HepG2 (cell line): ENCODE data around the gene ANG. TPM values are rescaled to one million over a fixed set of nuclear protein-coding genes. Genes with fewer than 3 reads are reported as not detected.

Experiments used
- ARID5B ChIP-seq: IDR thresholded peaks from 2 replicates; pipeline ENCODE4 v1.4.0; 2020; ENCODE audit warnings: mild to moderate bottlenecking, missing genetic modification reagents
- BHLHE40 ChIP-seq: IDR thresholded peaks from 2 replicates; pipeline ENCODE4 v1.6.1; 2011; ENCODE audit warnings: low read length, improper control_type of control experiment
- DPF2 ChIP-seq: sonication (generic); formaldehyde crosslinking; IDR thresholded peaks from 2 replicates; pipeline ENCODE4 v1.4.0; 2020; ENCODE audit warnings: mild to moderate bottlenecking, low read depth, missing genetic modification reagents, borderline replicate concordance
- EP300 ChIP-seq, 3 experiments: sonication (generic) in 1 of 3; formaldehyde crosslinking in 1 of 3; IDR thresholded peaks; 2 replicates each; pipeline versions ENCODE4 v1.5.1 to v1.6.1; 2011 to 2020; ENCODE audit warnings: low read depth in 2 of 3, low read length in 2 of 3, borderline replicate concordance in 1 of 3, improper control_type of control experiment in 1 of 3, mild to moderate bottlenecking in 1 of 3, missing genetic modification reagents in 1 of 3, moderate library complexity in 1 of 3
- ETV6 ChIP-seq: sonication (generic); formaldehyde crosslinking; conservative IDR thresholded peaks from 2 replicates; pipeline ENCODE4 v1.4.0; 2020; ENCODE audit warnings: missing genetic modification reagents
- FOXJ3 ChIP-seq: sonication (generic); formaldehyde crosslinking; IDR thresholded peaks from 2 replicates; pipeline ENCODE4 v1.4.0; 2020; ENCODE audit warnings: missing genetic modification reagents, mild to moderate bottlenecking, borderline replicate concordance
- HOXA5 ChIP-seq: sonication (generic); formaldehyde crosslinking; IDR thresholded peaks from 2 replicates; pipeline ENCODE4 v1.4.0; 2020; ENCODE audit warnings: missing genetic modification reagents
- NONO ChIP-seq, 2 experiments: fragments of 450-650 bp in 1 of 2; sonication (generic) in 1 of 2; formaldehyde crosslinking in 1 of 2; IDR thresholded peaks in 1 of 2; conservative IDR thresholded peaks in 1 of 2; 2 replicates each; pipeline versions ENCODE4 v1.6.1 to v1.8.0; 2017 to 2022; ENCODE audit warnings: mild to moderate bottlenecking in 1 of 2, missing genetic modification reagents in 1 of 2, moderate library complexity in 1 of 2
- POLR2AphosphoS5 ChIP-seq: IDR thresholded peaks from 2 replicates; pipeline ENCODE4 v1.6.1; 2012; ENCODE audit warnings: low read depth, low read length
- SALL1 ChIP-seq: sonication (generic); formaldehyde crosslinking; IDR thresholded peaks from 2 replicates; pipeline ENCODE4 v1.8.0; 2022; ENCODE audit warnings: mild to moderate bottlenecking, missing genetic modification reagents
- ZBTB21 ChIP-seq: sonication (generic); formaldehyde crosslinking; IDR thresholded peaks from 2 replicates; pipeline ENCODE4 v1.4.0; 2020; ENCODE audit warnings: missing genetic modification reagents
- ZBTB4 ChIP-seq: sonication (generic); formaldehyde crosslinking; IDR thresholded peaks from 2 replicates; pipeline ENCODE4 v1.4.0; 2020; ENCODE audit warnings: missing genetic modification reagents, mild to moderate bottlenecking, borderline replicate concordance
- ZBTB43 ChIP-seq: sonication (generic); formaldehyde crosslinking; conservative IDR thresholded peaks from 2 replicates; pipeline ENCODE4 v1.4.0; 2020; ENCODE audit warnings: missing genetic modification reagents
- ZC3H13 ChIP-seq: sonication (generic); formaldehyde crosslinking; IDR thresholded peaks from 2 replicates; pipeline ENCODE4 v1.8.1; 2023; ENCODE audit warnings: mild to moderate bottlenecking, missing genetic modification reagents, moderate library complexity
- ZNF580 ChIP-seq: IDR thresholded peaks from 2 replicates; pipeline ENCODE4 v1.6.1; 2016; ENCODE audit warnings: low read depth, borderline replicate concordance
- ZNF784 ChIP-seq: sonication (generic); formaldehyde crosslinking; IDR thresholded peaks from 2 replicates; pipeline ENCODE4 v1.5.1; 2020; ENCODE audit warnings: missing genetic modification reagents, mild to moderate bottlenecking, borderline replicate concordance
- ZSCAN12 ChIP-seq: sonication (generic); formaldehyde crosslinking; IDR thresholded peaks from 2 replicates; pipeline ENCODE4 v1.9.0; 2021; ENCODE audit warnings: mild to moderate bottlenecking, missing genetic modification reagents
- polyA plus RNA-seq, 8 experiments: library from polyadenylated mRNA; depleted of rRNA in 3 of 8; stranded (reverse) in 7 of 8; unstranded in 1 of 8; fragments of >200 nt; fragmentation: Illumina TruSeq in 4 of 8; extraction: Trizol in 4 of 8; gene quantifications; 2 replicates each; pipeline versions ENCODE4 v1.2.1 to v1.2.3, GENCODE V29; 2011 to 2016; ENCODE audit warnings: low read depth in 4 of 8, missing spikeins in 1 of 8, mixed read lengths in 1 of 8; ENCODE audit not compliant: insufficient read depth in 1 of 8
- total RNA-seq, 5 experiments: library from RNA; depleted of rRNA; stranded (reverse); fragments of >200 nt; fragmentation: Illumina TruSeq; extraction: Trizol; gene quantifications; 2 replicates each; pipeline ENCODE4 v1.2.3, GENCODE V29; 2016; ENCODE audit warnings: low read depth in 1 of 5

ANG gene
- total and polyA plus RNA-seq, 2 of the 13 experiments (the other 11 are each of a cell fraction or from before 2014, with no cell fraction given) = 83.6 to 401 TPM

GRCh38 chr14:20686386-20687143, 2.0 kb upstream of the ANG start (continued):
- TF ChIP-seq EP300 (IDR thresholded peaks at IDR 0.05; ENCODE audit: low read depth in 2 of 2, low read length in 2 of 2) (peak; percentile 82 to 99; a peak in 3 of 4 replicates), EP300 (CRISPR knock-in tag; IDR thresholded peaks at IDR 0.05; ENCODE audit: borderline replicate concordance) (peak; percentile 95), HOXA5 (CRISPR knock-in tag) (peak; percentile 77; the same call in 1 of the 2 replicates), SALL1 (CRISPR knock-in tag) (peak; percentile 90; the same call in 1 of the 2 replicates), ZSCAN12 (CRISPR knock-in tag) (peak; percentile 80; the same call in 1 of the 2 replicates), ZBTB4 (CRISPR knock-in tag) (no peak), POLR2AphosphoS5 (peak; percentile 61; the same call in 1 of the 2 replicates), ZNF580 (peak; percentile 33; the same call in 1 of the 2 replicates), ZBTB43 (0 out of 2 replicates have a peak, but pooled peaks have one; percentile 72), ZBTB21 (CRISPR knock-in tag) (no peak), ZC3H13 (CRISPR knock-in tag) (0 out of 2 replicates have a peak, but pooled peaks have one; percentile 13), BHLHE40 (peak; percentile 35; the same call in 1 of the 2 replicates), ETV6 (CRISPR knock-in tag) (0 out of 2 replicates have a peak, but pooled peaks have one; percentile 59), ZNF784 (CRISPR knock-in tag) (0 out of 2 replicates have a peak, but pooled peaks have one; percentile 21), NONO (IDR thresholded peaks at IDR 0.05) (no peak), NONO (CRISPR knock-in tag; conservative IDR thresholded peaks at IDR 0.05) (0 out of 2 replicates have a peak, but pooled peaks have one; percentile 56), FOXJ3 (CRISPR knock-in tag) (peak; percentile 97; the same call in 1 of the 2 replicates), DPF2 (CRISPR knock-in tag) (peak; percentile 79; the same call in 1 of the 2 replicates), ARID5B (peak; percentile 98)
